SK-N-SH treated with all-trans-retinoic acid at 6 μM for 48 hours (cell line): ENCODE results near the gene ANO3.

Experiments used
- ATAC-seq: fragments of 200-7000 bp; cut with Tn5 transposase; 3 replicates; pipeline ENCODE4 v1.9.1; 2020; ENCODE audit warnings: mild to moderate bottlenecking, moderate library complexity
- ARNTL ChIP-seq: fragments of 450-650 bp; formaldehyde crosslinking; IDR thresholded peaks from 2 replicates; pipeline ENCODE4 v1.5.0; 2020; ENCODE audit warnings: low read depth, mild to moderate bottlenecking, moderate library complexity, borderline replicate concordance
- CSDC2 ChIP-seq: fragments of 250-450 bp; sonication (Bioruptor Pico); IDR thresholded peaks from 2 replicates; pipeline ENCODE4 v1.5.0; 2020; ENCODE audit warnings: mild to moderate bottlenecking, moderate library complexity
- ESRRG ChIP-seq: fragments of 250-450 bp; sonication (Bioruptor Pico); IDR thresholded peaks from 2 replicates; pipeline ENCODE4 v1.6.1; 2021; ENCODE audit warnings: mild to moderate bottlenecking
- GLIS3 ChIP-seq: fragments of 250-450 bp; sonication (Bioruptor Pico); IDR thresholded peaks from 2 replicates; pipeline ENCODE4 v1.5.0; 2020; ENCODE audit warnings: mild to moderate bottlenecking, moderate library complexity
- ISL1 ChIP-seq: fragments of 250-450 bp; sonication (Bioruptor Pico); IDR thresholded peaks from 2 replicates; pipeline ENCODE4 v2.1.2; 2022; ENCODE audit warnings: mild to moderate bottlenecking, moderate library complexity
- OSR1 ChIP-seq: fragments of 250-450 bp; sonication (Bioruptor Pico); IDR thresholded peaks from 2 replicates; pipeline ENCODE4 v1.8.0; 2022; ENCODE audit warnings: moderate library complexity, mild to moderate bottlenecking, inconsistent platforms
- PPARA ChIP-seq: fragments of 250-450 bp; sonication (Bioruptor Pico); IDR thresholded peaks from 2 replicates; pipeline ENCODE4 v1.5.0; 2020; ENCODE audit warnings: mild to moderate bottlenecking, borderline replicate concordance
- RARB ChIP-seq: fragments of 250-450 bp; sonication (Bioruptor Pico); IDR thresholded peaks from 2 replicates; pipeline ENCODE4 v1.8.0; 2021; ENCODE audit warnings: mild to moderate bottlenecking, moderate library complexity
- TCF4 ChIP-seq: fragments of 250-450 bp; sonication (Bioruptor Pico); IDR thresholded peaks from 2 replicates; pipeline ENCODE4 v1.8.0; 2021; ENCODE audit warnings: mild to moderate bottlenecking, moderate library complexity, borderline replicate concordance
- TOX ChIP-seq: fragments of 250-450 bp; sonication (Bioruptor Pico); IDR thresholded peaks from 2 replicates; pipeline ENCODE4 v1.8.0; 2021; ENCODE audit warnings: mild to moderate bottlenecking, moderate library complexity, borderline replicate concordance
- ZC3H10 ChIP-seq: fragments of 250-450 bp; sonication (Bioruptor Pico); IDR thresholded peaks from 2 replicates; pipeline ENCODE4 v1.5.1; 2021; ENCODE audit warnings: mild to moderate bottlenecking, moderate library complexity
- ZFP3 ChIP-seq: fragments of 250-450 bp; sonication (Bioruptor Pico); IDR thresholded peaks from 2 replicates; pipeline ENCODE4 v1.5.0; 2020; ENCODE audit warnings: mild to moderate bottlenecking, moderate library complexity
- ZFP30 ChIP-seq: fragments of 450-650 bp; formaldehyde crosslinking; IDR thresholded peaks from 2 replicates; pipeline ENCODE4 v1.5.0; 2022; ENCODE audit warnings: mild to moderate bottlenecking, moderate library complexity
- ZNF565 ChIP-seq: fragments of 450-650 bp; formaldehyde crosslinking; conservative IDR thresholded peaks from 2 replicates; pipeline ENCODE4 v1.5.0; 2020; ENCODE audit warnings: low read depth, mild to moderate bottlenecking, moderate library complexity
- ZNF70 ChIP-seq: fragments of 450-650 bp; formaldehyde crosslinking; IDR thresholded peaks from 2 replicates; pipeline ENCODE4 v1.5.0; 2020; ENCODE audit warnings: mild to moderate bottlenecking, moderate library complexity
- ZNF8 ChIP-seq: fragments of 450-650 bp; formaldehyde crosslinking; IDR thresholded peaks from 2 replicates; pipeline ENCODE4 v1.5.0; 2020; ENCODE audit warnings: mild to moderate bottlenecking, moderate library complexity
- TF ChIP-seq, protein P1 (sequence below): fragments of 250-450 bp; sonication (Bioruptor Pico); IDR thresholded peaks from 2 replicates; pipeline ENCODE4 v1.8.0; 2021; ENCODE audit warnings: low read depth, mild to moderate bottlenecking, moderate library complexity, borderline replicate concordance
- TF ChIP-seq, protein P2 (sequence below): fragments of 250-450 bp; sonication (Bioruptor Pico); IDR thresholded peaks from 2 replicates; pipeline ENCODE4 v1.5.0; 2020; ENCODE audit warnings: mild to moderate bottlenecking, moderate library complexity
- TF ChIP-seq, protein P3 (sequence below): fragments of 250-450 bp; sonication (Bioruptor Pico); IDR thresholded peaks from 2 replicates; pipeline ENCODE4 v1.5.1; 2020; ENCODE audit warnings: low read depth, mild to moderate bottlenecking, moderate library complexity
- TF ChIP-seq, protein P4 (sequence below): fragments of 250-450 bp; sonication (Bioruptor Pico); IDR thresholded peaks from 2 replicates; pipeline ENCODE4 v1.8.0; 2020; ENCODE audit warnings: mild to moderate bottlenecking, moderate library complexity, borderline replicate concordance
- TF ChIP-seq, protein P5 (sequence below): fragments of 250-450 bp; sonication (Bioruptor Pico); IDR thresholded peaks from 2 replicates; pipeline ENCODE4 v1.5.1; 2021; ENCODE audit warnings: mild to moderate bottlenecking, moderate library complexity

Gene ANO3

DNA sequence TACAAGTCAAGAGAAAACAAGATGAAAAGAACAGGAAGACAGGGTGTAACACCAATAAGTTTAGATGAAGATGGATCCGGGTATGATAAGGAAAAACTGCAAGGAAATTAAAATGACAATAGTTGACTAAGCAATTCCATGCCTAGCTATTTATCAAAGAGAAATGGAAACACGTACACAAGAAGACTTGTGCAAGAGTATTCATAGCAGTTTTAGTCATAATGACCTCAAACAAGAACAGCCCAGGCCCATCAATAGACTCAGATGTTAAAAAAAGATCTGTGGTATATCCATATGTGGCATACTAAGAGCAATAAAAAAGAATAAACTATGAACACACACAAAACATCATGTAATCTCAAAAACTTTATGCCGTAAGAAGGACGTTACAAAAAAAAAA lies 356.8 kb downstream of the ANO3 start:
- no peak for ATAC-seq

DNA sequence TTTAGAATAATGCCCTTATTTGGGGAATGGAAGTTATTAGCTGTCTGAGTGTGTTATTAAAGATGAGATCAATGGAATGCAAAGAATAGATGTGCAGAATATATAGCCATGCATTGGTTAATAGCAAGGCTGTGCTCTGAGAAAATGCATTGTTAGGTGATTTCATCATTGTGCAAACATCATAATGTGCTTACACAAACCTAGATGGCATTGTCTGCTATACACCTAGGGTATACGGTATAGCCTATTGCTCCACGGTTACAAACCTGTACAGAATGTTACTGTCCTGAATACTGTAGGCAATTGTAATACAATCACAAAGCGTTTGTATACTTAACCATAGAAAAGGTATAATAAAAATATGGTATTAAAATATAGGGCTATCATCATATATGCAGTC lies 364.4 kb downstream of the ANO3 start:
- ATAC-seq, result no peak
- TF ChIP-seq ISL1 (CRISPR knock-in tag), result no peak
- no peak for TF ChIP-seq ZNF70 (CRISPR knock-in tag)
- TF ChIP-seq ARNTL (CRISPR knock-in tag), result no peak
- TF ChIP-seq PPARA (CRISPR knock-in tag), result no peak
- TF ChIP-seq OSR1, result no peak

More for the DNA sequence above, 356.8 kb downstream of the ANO3 start:
- TF ChIP-seq, protein P1, sequence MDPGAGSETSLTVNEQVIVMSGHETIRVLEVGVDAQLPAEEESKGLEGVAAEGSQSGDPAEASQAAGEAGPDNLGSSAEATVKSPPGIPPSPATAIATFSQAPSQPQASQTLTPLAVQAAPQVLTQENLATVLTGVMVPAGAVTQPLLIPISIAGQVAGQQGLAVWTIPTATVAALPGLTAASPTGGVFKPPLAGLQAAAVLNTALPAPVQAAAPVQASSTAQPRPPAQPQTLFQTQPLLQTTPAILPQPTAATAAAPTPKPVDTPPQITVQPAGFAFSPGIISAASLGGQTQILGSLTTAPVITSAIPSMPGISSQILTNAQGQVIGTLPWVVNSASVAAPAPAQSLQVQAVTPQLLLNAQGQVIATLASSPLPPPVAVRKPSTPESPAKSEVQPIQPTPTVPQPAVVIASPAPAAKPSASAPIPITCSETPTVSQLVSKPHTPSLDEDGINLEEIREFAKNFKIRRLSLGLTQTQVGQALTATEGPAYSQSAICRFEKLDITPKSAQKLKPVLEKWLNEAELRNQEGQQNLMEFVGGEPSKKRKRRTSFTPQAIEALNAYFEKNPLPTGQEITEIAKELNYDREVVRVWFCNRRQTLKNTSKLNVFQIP, result no peak
- TF ChIP-seq ZFP3 (no peak), ESRRG (CRISPR knock-in tag) (no peak), GLIS3 (CRISPR knock-in tag) (no peak), TOX (CRISPR knock-in tag) (no peak), TCF4 (CRISPR knock-in tag) (no peak), ISL1 (CRISPR knock-in tag) (no peak), ZFP30 (CRISPR knock-in tag) (no peak)
- TF ChIP-seq, protein P2, sequence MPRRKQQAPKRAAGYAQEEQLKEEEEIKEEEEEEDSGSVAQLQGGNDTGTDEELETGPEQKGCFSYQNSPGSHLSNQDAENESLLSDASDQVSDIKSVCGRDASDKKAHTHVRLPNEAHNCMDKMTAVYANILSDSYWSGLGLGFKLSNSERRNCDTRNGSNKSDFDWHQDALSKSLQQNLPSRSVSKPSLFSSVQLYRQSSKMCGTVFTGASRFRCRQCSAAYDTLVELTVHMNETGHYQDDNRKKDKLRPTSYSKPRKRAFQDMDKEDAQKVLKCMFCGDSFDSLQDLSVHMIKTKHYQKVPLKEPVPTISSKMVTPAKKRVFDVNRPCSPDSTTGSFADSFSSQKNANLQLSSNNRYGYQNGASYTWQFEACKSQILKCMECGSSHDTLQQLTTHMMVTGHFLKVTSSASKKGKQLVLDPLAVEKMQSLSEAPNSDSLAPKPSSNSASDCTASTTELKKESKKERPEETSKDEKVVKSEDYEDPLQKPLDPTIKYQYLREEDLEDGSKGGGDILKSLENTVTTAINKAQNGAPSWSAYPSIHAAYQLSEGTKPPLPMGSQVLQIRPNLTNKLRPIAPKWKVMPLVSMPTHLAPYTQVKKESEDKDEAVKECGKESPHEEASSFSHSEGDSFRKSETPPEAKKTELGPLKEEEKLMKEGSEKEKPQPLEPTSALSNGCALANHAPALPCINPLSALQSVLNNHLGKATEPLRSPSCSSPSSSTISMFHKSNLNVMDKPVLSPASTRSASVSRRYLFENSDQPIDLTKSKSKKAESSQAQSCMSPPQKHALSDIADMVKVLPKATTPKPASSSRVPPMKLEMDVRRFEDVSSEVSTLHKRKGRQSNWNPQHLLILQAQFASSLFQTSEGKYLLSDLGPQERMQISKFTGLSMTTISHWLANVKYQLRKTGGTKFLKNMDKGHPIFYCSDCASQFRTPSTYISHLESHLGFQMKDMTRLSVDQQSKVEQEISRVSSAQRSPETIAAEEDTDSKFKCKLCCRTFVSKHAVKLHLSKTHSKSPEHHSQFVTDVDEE (CRISPR knock-in tag), result no peak
- TF ChIP-seq, protein P3, sequence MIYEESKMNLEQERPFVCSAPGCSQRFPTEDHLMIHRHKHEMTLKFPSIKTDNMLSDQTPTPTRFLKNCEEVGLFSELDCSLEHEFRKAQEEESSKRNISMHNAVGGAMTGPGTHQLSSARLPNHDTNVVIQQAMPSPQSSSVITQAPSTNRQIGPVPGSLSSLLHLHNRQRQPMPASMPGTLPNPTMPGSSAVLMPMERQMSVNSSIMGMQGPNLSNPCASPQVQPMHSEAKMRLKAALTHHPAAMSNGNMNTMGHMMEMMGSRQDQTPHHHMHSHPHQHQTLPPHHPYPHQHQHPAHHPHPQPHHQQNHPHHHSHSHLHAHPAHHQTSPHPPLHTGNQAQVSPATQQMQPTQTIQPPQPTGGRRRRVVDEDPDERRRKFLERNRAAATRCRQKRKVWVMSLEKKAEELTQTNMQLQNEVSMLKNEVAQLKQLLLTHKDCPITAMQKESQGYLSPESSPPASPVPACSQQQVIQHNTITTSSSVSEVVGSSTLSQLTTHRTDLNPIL (CRISPR knock-in tag), result no peak
- TF ChIP-seq, all 23 proteins: peak for 0

DNA sequence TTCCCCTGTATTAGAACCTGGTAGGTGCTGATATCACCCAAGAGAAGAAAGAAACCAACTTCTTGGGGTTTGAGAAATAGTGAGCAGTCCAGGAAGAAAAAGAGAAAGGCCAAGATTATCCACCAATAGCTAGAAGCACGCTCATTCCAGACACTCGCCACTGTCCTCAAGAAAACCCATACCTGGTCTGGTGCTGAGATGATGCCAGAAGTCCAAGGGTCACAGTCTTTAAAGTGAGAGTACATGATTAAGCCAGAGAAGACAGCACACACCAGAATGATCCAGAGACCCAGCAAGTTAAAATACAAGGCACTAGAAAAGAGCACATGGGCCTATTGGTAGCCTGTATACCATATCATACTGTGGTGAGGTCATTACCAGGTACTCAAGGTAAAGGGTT lies 366.3 kb downstream of the ANO3 start:
- ATAC-seq, result no peak
- TF ChIP-seq ZNF8 (CRISPR knock-in tag) (no peak), OSR1 (no peak), TOX (CRISPR knock-in tag) (no peak), ZNF70 (CRISPR knock-in tag) (no peak), TCF4 (CRISPR knock-in tag) (no peak), ISL1 (CRISPR knock-in tag) (no peak), ZC3H10 (CRISPR knock-in tag) (no peak), ARNTL (CRISPR knock-in tag) (no peak), PPARA (CRISPR knock-in tag) (no peak), CSDC2 (CRISPR knock-in tag) (no peak), ESRRG (CRISPR knock-in tag) (no peak), GLIS3 (CRISPR knock-in tag) (no peak), ZFP30 (CRISPR knock-in tag) (no peak), ZNF565 (no peak), RARB (no peak)
- TF ChIP-seq, protein P4, sequence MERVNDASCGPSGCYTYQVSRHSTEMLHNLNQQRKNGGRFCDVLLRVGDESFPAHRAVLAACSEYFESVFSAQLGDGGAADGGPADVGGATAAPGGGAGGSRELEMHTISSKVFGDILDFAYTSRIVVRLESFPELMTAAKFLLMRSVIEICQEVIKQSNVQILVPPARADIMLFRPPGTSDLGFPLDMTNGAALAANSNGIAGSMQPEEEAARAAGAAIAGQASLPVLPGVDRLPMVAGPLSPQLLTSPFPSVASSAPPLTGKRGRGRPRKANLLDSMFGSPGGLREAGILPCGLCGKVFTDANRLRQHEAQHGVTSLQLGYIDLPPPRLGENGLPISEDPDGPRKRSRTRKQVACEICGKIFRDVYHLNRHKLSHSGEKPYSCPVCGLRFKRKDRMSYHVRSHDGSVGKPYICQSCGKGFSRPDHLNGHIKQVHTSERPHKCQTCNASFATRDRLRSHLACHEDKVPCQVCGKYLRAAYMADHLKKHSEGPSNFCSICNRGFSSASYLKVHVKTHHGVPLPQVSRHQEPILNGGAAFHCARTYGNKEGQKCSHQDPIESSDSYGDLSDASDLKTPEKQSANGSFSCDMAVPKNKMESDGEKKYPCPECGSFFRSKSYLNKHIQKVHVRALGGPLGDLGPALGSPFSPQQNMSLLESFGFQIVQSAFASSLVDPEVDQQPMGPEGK (CRISPR knock-in tag), result no peak
- TF ChIP-seq, protein P2 (CRISPR knock-in tag), result no peak
- TF ChIP-seq, protein P3 (CRISPR knock-in tag), result no peak
- TF ChIP-seq, protein P5, sequence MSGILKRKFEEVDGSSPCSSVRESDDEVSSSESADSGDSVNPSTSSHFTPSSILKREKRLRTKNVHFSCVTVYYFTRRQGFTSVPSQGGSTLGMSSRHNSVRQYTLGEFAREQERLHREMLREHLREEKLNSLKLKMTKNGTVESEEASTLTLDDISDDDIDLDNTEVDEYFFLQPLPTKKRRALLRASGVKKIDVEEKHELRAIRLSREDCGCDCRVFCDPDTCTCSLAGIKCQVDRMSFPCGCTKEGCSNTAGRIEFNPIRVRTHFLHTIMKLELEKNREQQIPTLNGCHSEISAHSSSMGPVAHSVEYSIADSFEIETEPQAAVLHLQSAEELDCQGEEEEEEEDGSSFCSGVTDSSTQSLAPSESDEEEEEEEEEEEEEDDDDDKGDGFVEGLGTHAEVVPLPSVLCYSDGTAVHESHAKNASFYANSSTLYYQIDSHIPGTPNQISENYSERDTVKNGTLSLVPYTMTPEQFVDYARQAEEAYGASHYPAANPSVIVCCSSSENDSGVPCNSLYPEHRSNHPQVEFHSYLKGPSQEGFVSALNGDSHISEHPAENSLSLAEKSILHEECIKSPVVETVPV (CRISPR knock-in tag), result no peak
- TF ChIP-seq, protein P1, result no peak
- TF ChIP-seq, all 23 proteins: peak for 0
